ENCODE data around the gene TM2D3. TPM values are rescaled to one million over a fixed set of nuclear protein-coding genes. Genes with fewer than 3 reads are reported as not detected.

Gene TM2D3
- total and polyA plus RNA-seq, 4 donors = 22.0 to 44.1 (median 37.9) TPM

DNA sequence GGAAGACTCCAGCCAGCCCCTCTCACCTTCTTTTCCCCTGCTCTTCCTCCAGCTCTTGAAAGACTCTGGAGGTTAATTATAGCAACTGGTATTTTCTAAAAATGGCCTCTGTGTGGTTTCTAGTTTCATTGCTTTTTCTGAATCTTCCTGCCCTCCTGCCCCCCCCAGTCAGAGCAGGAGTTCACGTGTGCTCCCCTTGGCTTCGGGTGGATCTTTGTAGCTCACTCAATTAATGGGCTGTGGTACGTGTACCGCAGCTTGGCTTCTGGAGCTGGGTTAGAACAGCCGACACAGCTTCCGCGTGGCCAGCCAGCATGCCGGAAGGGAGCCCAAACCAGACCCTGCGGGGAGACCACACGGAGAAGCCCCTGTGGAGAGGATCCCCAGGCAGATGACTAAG lies 31.5 kb downstream of the TM2D3 start:
- Histone ChIP-seq H3K4me3 (ENCODE audit: low read depth in 1 of 3, low read length in 3 of 3) (no peak overlapping the region), H3K4me1 (ENCODE audit: control insufficient read depth in 4 of 4, insufficient read depth in 4 of 4, low read length in 3 of 4) (peaks cover 0 to 13% (median 7%) of the 10 kb centered on the region in 4 donors), H3K9me3 (ENCODE audit: control insufficient read depth in 4 of 4, low read length in 3 of 4) (no peaks in the 10 kb centered on the region), H3K9ac (ENCODE audit: low read depth in 1 of 2, low read length in 2 of 2) (no peak overlapping the region), H3K36me3 (ENCODE audit: control insufficient read depth in 4 of 4, insufficient read depth in 3 of 4, low read depth in 1 of 4, low read length in 3 of 4) (no peaks in the 10 kb centered on the region), H3K27me3 (ENCODE audit: control insufficient read depth in 4 of 4, insufficient read depth in 4 of 4, low read length in 3 of 4) (no peaks in the 10 kb centered on the region), H3K27ac (ENCODE audit: low read depth in 1 of 2, low read length in 2 of 2) (no peak overlapping the region)
- DNase-seq (ENCODE audit: low spot score) = no peak
- TF ChIP-seq FOXA1 (IDR thresholded peaks at IDR 0.05) = no peak
- TF ChIP-seq FOXA2 (IDR thresholded peaks at IDR 0.05) = no peak
- no peak for TF ChIP-seq HNF4A (conservative IDR thresholded peaks at IDR 0.05)
- no peak for TF ChIP-seq RAD21 (IDR thresholded peaks at IDR 0.05)
- TF ChIP-seq, protein P1, sequence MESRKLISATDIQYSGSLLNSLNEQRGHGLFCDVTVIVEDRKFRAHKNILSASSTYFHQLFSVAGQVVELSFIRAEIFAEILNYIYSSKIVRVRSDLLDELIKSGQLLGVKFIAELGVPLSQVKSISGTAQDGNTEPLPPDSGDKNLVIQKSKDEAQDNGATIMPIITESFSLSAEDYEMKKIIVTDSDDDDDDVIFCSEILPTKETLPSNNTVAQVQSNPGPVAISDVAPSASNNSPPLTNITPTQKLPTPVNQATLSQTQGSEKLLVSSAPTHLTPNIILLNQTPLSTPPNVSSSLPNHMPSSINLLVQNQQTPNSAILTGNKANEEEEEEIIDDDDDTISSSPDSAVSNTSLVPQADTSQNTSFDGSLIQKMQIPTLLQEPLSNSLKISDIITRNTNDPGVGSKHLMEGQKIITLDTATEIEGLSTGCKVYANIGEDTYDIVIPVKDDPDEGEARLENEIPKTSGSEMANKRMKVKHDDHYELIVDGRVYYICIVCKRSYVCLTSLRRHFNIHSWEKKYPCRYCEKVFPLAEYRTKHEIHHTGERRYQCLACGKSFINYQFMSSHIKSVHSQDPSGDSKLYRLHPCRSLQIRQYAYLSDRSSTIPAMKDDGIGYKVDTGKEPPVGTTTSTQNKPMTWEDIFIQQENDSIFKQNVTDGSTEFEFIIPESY (IDR thresholded peaks at IDR 0.05) = no peak
- TF ChIP-seq NR2F2 (IDR thresholded peaks at IDR 0.05) = no peak
- TF ChIP-seq JUND (IDR thresholded peaks at IDR 0.05) = no peak
- no peak for TF ChIP-seq YY1 (IDR thresholded peaks at IDR 0.05)
- TF ChIP-seq, protein P2, sequence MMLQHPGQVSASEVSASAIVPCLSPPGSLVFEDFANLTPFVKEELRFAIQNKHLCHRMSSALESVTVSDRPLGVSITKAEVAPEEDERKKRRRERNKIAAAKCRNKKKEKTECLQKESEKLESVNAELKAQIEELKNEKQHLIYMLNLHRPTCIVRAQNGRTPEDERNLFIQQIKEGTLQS (IDR thresholded peaks at IDR 0.05) = no peak
- no peak for TF ChIP-seq RXRA (IDR thresholded peaks at IDR 0.05)
- TF ChIP-seq GABPA (IDR thresholded peaks at IDR 0.05 in 1 of 2, conservative IDR thresholded peaks at IDR 0.05 in 1 of 2) = no peak
- 93% methylated on average over 10 of the region's 10 CpGs for WGBS

DNA sequence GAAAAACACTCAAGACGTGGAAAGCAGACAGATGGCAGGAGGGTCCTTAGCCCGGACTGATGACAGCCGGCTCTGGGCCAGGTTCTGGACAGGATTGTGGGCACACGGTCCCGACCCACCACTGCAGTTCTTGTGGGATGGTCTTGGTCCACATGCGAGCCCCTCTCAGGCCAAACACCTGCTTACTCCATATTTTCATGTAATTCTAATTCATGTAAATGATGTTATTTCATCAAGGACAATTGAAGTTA lies 32.6 kb downstream of the TM2D3 start:
- Histone ChIP-seq H3K4me3 (ENCODE audit: low read depth in 1 of 3, low read length in 3 of 3) (no peak overlapping the region), H3K9ac (ENCODE audit: low read depth in 1 of 2, low read length in 2 of 2) (no peak overlapping the region), H3K4me1 (ENCODE audit: control insufficient read depth in 4 of 4, insufficient read depth in 4 of 4, low read length in 3 of 4) (peaks cover 0 to 21% (median 11%) of the 10 kb centered on the region in 4 donors), H3K27me3 (ENCODE audit: control insufficient read depth in 4 of 4, insufficient read depth in 4 of 4, low read length in 3 of 4) (no peaks in the 10 kb centered on the region), H3K9me3 (ENCODE audit: control insufficient read depth in 4 of 4, low read length in 3 of 4) (no peaks in the 10 kb centered on the region), H3K36me3 (ENCODE audit: control insufficient read depth in 4 of 4, insufficient read depth in 3 of 4, low read depth in 1 of 4, low read length in 3 of 4) (no peaks in the 10 kb centered on the region), H3K27ac (ENCODE audit: low read depth in 1 of 2, low read length in 2 of 2) (no peak overlapping the region)
- TF ChIP-seq YY1 (IDR thresholded peaks at IDR 0.05) = no peak
- no peak for TF ChIP-seq GABPA (IDR thresholded peaks at IDR 0.05 in 1 of 2, conservative IDR thresholded peaks at IDR 0.05 in 1 of 2)
- 93% methylated on average over 6 of the region's 6 CpGs for WGBS
- no peak for DNase-seq (ENCODE audit: low spot score)

DNA sequence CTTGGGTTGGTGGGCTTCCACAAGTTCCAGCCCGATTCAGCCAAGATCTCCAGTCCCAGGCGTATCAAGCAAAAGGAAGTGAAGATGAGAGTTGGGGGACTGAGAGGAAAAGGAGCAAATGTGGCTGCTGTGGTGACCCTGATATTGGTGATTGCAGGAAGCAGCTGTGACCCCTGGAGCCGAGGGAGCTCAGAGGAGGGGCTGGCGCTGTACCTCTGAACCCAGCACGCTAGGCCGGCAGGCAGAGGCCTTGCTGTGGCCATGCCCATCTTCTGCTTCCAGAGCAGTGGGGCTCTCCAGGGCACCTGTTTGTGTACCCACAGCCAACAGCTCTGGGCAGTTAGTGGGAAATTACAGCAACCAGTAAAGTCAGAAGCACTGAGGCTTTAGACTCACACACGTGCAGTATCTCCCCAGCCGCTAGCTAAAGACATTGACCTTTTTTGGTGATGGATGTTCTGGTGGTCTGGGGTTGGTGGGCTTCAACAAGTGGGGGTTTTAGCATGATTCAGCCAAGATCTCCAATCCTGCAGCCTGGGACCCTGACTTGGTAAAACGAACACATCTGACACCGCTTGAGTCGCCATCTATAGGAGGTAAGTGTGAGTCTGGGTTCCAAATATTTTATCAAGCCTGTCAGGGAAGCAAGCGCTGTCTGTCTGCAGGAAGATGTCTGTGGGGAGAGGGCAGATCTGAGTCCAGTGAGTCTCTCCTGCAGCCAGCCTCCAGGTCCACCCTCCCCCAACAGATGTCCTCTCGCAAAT lies 33.1 kb downstream of the TM2D3 start:
- Histone ChIP-seq H3K9ac (ENCODE audit: low read depth in 1 of 2, low read length in 2 of 2) (no peak overlapping the region), H3K4me1 (ENCODE audit: control insufficient read depth in 4 of 4, insufficient read depth in 4 of 4, low read length in 3 of 4) (peaks cover 0 to 26% (median 12%) of the 10 kb centered on the region in 4 donors), H3K36me3 (ENCODE audit: control insufficient read depth in 4 of 4, insufficient read depth in 3 of 4, low read depth in 1 of 4, low read length in 3 of 4) (no peaks in the 10 kb centered on the region), H3K4me3 (ENCODE audit: low read depth in 1 of 3, low read length in 3 of 3) (no peak overlapping the region), H3K27me3 (ENCODE audit: control insufficient read depth in 4 of 4, insufficient read depth in 4 of 4, low read length in 3 of 4) (no peaks in the 10 kb centered on the region), H3K9me3 (ENCODE audit: control insufficient read depth in 4 of 4, low read length in 3 of 4) (no peaks in the 10 kb centered on the region), H3K27ac (ENCODE audit: low read depth in 1 of 2, low read length in 2 of 2) (no peak overlapping the region)
- TF ChIP-seq FOXA2 (IDR thresholded peaks at IDR 0.05) = no peak
- no peak for TF ChIP-seq SP1 (IDR thresholded peaks at IDR 0.05)
- TF ChIP-seq GABPA (IDR thresholded peaks at IDR 0.05 in 1 of 2, conservative IDR thresholded peaks at IDR 0.05 in 1 of 2) = no peak
- TF ChIP-seq JUND (IDR thresholded peaks at IDR 0.05) = no peak
- TF ChIP-seq, protein P2 (IDR thresholded peaks at IDR 0.05) = no peak
- no peak for TF ChIP-seq HNF4G (IDR thresholded peaks at IDR 0.05)
- TF ChIP-seq HNF4A (conservative IDR thresholded peaks at IDR 0.05) = no peak
- no peak for TF ChIP-seq RXRA (IDR thresholded peaks at IDR 0.05)
- TF ChIP-seq, protein P1 (IDR thresholded peaks at IDR 0.05) = no peak
- no peak for TF ChIP-seq RAD21 (IDR thresholded peaks at IDR 0.05)
- 83% methylated on average over 13 of the region's 13 CpGs for WGBS
- no peak for DNase-seq (ENCODE audit: low spot score)
